ENCODE results near the gene ATOX1. TPM values are rescaled to one million over a fixed set of nuclear protein-coding genes. Genes with fewer than 3 reads are reported as not detected.

The ATOX1 gene
- total and polyA plus RNA-seq, 2 of the 13 experiments (the other 11 are each of a cell fraction or from before 2014, with no cell fraction given): 62.4 to 124 TPM

DNA sequence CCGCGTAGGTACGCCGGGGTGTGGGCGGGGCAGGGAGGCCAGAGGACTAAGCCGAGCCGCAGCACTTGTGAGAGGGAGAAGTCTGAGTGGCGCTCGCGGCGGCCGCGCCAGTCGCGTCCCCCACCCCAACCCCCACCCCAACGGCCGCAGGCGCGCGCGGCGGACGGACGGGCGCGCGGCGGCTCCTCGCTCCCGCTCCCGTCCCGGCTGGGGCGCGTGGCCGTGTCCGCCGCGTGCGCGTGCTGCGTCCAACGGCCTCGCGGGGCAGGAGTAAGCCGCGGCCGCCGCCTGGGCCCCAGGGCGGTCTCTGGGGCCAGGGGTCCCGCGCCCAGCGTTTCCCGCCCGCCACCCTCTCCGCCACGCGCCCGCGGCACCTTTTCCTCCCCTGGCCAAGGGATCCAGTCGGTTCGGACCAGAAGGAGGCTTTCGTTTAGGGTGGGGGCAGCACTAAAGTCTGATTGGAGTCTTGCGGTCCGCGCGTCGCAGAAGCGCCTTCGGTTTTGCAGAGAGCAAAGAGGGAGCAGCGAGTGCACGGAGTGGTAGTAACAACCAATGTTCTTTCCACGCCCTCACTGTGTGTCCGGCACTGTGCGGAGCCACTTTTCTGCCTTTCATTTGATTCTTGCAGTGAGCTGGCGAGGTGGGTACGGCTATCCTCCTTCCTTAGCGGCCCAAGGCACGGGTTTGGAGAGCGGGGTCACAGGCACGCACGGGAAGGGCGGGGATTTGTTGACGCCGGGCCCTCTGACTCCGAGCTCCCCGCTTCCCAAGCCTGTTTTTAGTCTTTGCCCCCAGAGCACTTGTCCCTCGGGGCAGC lies 13.8 kb upstream of the ATOX1 start (continued):
- TF ChIP-seq, protein P1, sequence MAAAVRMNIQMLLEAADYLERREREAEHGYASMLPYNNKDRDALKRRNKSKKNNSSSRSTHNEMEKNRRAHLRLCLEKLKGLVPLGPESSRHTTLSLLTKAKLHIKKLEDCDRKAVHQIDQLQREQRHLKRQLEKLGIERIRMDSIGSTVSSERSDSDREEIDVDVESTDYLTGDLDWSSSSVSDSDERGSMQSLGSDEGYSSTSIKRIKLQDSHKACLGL (CRISPR knock-in tag; IDR thresholded peaks at IDR 0.05): no peak
- TF ChIP-seq ZNF782 (CRISPR knock-in tag; IDR thresholded peaks at IDR 0.05; ENCODE audit: borderline replicate concordance) (0 out of 2 replicates have a peak, but pooled peaks have one; percentile 5), AGO2 (optimal IDR thresholded peaks at IDR 0.05; ENCODE audit: low read depth, low read length) (peak; percentile 92), DRAP1 (CRISPR knock-in tag; IDR thresholded peaks at IDR 0.05) (no peak), CBFB (CRISPR knock-in tag; IDR thresholded peaks at IDR 0.05) (no peak), MBNL3 (CRISPR knock-in tag; conservative IDR thresholded peaks at IDR 0.05) (no peak), CSRNP1 (CRISPR knock-in tag; IDR thresholded peaks at IDR 0.05) (no peak), NR2C2 (CRISPR knock-in tag; IDR thresholded peaks at IDR 0.05; ENCODE audit: borderline replicate concordance) (0 out of 2 replicates have a peak, but pooled peaks have one; percentile 16), ZNF766 (CRISPR knock-in tag; IDR thresholded peaks at IDR 0.05; ENCODE audit: borderline replicate concordance) (no peak), ZBTB14 (CRISPR knock-in tag; IDR thresholded peaks at IDR 0.05) (peak; percentile 82), ZSCAN20 (CRISPR knock-in tag; IDR thresholded peaks at IDR 0.05; ENCODE audit: borderline replicate concordance) (peak; percentile 23; the same call in 1 of the 2 replicates), YY1 (IDR thresholded peaks at IDR 0.05; ENCODE audit: insufficient read depth, insufficient replicate concordance, low read depth, low read length) (peak; percentile 18), KAT7 (CRISPR knock-in tag; IDR thresholded peaks at IDR 0.05; ENCODE audit: borderline replicate concordance) (peak; percentile 20; the same call in 1 of the 2 replicates)
- TF ChIP-seq, protein P2, sequence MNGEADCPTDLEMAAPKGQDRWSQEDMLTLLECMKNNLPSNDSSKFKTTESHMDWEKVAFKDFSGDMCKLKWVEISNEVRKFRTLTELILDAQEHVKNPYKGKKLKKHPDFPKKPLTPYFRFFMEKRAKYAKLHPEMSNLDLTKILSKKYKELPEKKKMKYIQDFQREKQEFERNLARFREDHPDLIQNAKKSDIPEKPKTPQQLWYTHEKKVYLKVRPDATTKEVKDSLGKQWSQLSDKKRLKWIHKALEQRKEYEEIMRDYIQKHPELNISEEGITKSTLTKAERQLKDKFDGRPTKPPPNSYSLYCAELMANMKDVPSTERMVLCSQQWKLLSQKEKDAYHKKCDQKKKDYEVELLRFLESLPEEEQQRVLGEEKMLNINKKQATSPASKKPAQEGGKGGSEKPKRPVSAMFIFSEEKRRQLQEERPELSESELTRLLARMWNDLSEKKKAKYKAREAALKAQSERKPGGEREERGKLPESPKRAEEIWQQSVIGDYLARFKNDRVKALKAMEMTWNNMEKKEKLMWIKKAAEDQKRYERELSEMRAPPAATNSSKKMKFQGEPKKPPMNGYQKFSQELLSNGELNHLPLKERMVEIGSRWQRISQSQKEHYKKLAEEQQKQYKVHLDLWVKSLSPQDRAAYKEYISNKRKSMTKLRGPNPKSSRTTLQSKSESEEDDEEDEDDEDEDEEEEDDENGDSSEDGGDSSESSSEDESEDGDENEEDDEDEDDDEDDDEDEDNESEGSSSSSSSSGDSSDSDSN (CRISPR knock-in tag; IDR thresholded peaks at IDR 0.05): peak; percentile 12; the same call in 1 of the 2 replicates
- TF ChIP-seq, protein P3, sequence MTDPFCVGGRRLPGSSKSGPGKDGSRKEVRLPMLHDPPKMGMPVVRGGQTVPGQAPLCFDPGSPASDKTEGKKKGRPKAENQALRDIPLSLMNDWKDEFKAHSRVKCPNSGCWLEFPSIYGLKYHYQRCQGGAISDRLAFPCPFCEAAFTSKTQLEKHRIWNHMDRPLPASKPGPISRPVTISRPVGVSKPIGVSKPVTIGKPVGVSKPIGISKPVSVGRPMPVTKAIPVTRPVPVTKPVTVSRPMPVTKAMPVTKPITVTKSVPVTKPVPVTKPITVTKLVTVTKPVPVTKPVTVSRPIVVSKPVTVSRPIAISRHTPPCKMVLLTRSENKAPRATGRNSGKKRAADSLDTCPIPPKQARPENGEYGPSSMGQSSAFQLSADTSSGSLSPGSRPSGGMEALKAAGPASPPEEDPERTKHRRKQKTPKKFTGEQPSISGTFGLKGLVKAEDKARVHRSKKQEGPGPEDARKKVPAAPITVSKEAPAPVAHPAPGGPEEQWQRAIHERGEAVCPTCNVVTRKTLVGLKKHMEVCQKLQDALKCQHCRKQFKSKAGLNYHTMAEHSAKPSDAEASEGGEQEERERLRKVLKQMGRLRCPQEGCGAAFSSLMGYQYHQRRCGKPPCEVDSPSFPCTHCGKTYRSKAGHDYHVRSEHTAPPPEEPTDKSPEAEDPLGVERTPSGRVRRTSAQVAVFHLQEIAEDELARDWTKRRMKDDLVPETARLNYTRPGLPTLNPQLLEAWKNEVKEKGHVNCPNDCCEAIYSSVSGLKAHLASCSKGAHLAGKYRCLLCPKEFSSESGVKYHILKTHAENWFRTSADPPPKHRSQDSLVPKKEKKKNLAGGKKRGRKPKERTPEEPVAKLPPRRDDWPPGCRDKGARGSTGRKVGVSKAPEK (CRISPR knock-in tag; IDR thresholded peaks at IDR 0.05; ENCODE audit: borderline replicate concordance): no peak
- TF ChIP-seq, protein P4, sequence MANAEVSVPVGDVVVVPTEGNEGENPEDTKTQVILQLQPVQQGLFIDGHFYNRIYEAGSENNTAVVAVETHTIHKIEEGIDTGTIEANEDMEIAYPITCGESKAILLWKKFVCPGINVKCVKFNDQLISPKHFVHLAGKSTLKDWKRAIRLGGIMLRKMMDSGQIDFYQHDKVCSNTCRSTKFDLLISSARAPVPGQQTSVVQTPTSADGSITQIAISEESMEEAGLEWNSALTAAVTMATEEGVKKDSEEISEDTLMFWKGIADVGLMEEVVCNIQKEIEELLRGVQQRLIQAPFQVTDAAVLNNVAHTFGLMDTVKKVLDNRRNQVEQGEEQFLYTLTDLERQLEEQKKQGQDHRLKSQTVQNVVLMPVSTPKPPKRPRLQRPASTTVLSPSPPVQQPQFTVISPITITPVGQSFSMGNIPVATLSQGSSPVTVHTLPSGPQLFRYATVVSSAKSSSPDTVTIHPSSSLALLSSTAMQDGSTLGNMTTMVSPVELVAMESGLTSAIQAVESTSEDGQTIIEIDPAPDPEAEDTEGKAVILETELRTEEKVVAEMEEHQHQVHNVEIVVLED (CRISPR knock-in tag; IDR thresholded peaks at IDR 0.05; ENCODE audit: borderline replicate concordance): no peak

Measured in HepG2 (cell line).